ENCODE data around the gene CHST12.
A peak's percentile ranks its signal among the peaks of the same experiment; 100 is the strongest.
"Not testable (repeated sequence)": the region's sequence is repeated elsewhere in the genome, so short reads cannot be mapped to it uniquely, and the experiment has no call there.

CHST12 gene

DNA sequence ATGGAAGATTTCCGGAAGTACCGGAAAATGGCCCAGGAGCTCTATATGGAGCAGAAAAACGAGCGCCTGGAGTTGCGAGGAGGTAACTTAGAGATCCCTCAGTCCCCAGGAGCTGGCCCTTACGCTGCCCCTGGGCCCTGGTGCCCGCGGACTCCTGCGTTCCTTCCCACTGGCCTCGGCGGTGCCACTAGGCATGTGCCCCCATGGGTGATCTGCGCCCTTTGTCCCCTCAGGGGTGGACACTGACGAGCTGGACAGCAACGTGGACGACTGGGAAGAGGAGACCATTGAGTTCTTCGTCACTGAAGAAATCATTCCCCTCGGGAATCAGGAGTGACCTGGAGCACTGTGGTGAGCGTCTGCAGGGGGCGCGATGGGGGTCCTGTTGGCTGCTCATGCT is 24.2 kb upstream of the CHST12 start:
- DNase-seq = no peak

DNA sequence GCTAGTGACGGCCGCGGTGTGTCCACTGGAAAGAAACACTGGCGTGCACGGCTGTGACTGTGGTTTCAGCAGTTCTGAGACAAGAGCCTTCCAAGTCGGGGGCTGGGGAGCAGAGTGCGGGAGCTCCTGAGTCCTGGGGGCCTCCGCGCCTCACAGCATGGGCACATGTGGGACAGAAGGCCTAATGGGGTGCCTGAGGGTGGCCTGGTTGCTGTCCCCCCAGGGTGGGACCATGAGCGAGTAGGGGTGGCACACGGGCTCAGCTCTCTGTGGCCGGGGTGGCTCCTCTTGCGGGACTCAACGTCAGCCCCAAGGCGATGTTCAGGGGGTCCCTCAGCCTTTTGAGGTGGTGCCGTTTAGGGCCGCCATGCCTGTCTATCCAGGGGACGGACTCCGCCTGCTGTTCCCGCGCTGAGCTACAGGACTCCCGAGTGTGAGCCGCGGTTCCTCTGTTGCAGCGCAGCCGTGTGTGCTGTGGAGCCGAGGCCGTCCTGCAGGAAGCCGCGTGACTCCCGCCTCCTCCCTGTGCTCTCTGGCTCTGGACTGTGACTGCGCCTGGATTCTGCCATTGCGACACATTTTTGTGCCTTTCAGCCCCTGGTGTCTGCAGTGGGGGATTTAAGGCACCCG is 23.5 kb upstream of the CHST12 start:
- no peak for DNase-seq

DNA sequence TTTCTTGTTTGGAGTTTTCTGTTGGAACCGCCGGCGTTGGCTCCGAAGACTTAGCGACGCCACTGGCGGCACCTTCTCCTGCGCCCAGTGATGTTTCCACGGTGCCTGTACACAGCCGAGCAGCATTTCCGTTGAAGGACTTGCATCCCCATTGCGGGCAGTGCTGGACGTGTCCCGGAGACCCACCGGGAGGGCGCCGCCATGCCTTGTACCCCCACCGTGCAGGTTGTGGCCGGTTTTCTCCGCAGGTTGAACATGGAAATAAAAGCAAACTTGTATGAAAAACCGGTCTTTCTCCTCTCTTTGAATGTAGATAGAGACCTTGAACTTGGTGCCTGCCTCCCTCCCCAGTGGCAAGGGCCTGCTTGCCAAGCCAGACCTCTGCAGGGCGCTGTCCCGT is 22.9 kb upstream of the CHST12 start:
- no peak for DNase-seq

DNA sequence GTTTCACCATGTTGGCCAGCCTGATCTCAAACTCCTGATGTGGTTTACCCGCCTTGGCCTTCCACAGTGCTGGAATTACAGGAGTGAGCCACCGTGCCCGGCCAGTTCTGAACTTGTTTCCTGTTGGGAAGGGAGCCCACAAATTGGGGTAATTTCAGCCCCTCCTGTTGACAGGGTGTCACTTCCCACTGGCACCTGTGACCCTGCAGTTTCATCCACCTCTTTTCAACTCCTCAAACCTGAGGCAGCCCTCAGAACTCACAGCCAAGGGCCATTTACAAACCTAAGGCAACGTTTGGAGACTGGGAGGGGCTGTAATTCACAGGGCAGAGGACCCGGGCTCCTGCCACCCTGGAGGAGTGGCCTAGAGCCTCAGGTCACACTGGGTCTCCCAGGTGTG is 22.2 kb upstream of the CHST12 start:
- no peak for DNase-seq

DNA sequence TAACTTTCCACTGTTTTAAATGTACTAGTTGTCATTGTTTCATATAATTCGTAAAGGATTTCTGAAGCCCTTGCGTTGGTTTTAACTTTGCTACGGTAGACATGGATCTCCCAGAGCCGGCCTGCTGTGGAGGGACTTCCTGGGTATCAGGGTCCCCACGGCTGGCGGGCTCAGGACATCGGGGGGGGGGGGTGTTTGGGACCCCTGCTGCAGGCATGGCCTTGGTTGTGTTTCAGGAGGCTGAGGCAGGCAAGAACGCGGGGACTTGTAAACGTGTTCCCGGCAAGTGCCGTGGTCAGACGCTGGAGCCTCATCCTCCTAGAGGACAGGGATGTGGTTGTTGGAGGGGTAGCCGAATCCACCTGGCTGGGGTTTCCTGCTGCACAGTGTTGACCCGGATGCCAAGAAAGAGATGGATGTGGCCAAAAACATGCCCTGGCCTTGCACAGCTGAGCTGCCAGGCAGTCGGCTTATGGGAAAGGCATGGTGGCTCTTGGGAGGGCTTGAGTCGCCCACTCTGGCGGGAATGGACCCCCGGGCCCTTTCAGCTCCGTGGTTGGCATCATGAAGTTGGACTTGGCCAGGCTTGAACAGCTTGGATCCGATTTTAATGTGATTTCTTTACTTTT is 21.4 kb upstream of the CHST12 start:
- DNase-seq = no peak

DNA sequence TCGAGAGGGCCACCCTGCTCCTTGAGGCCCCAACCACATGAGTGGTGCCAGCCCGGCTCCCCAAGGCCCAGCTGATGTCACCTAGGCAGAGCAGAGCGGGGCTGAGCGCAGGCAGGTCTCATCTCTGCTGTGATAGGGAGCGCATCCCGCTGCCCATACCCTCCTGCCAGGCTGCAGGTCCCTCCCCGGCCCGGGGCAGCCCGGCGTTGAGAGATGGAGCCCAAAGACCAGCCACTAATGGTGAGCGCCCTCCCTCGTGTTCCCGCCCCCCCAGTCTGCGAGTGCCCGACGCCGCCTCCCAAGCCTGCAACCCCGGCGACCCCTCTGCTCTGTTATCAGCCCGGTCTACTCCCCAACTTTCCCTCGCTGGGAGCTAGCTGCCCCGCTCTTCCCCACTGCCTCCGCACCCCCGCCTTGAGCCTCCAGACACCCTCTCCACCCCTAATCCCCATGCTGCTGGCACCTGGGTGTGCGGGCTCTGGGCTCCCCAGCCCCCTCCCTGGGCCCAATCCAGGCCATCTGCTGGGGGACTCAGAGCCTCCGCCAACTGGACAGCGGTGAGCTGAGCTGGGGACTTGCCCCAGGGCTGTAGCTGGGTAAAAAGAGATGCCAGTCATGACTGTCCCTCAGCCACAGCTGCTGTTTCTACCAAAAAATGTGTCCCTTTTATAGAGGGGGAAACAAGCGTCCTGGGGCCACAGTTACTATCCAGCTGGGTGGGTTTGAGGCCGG is 19.7 kb upstream of the CHST12 start:
- DNase-seq = no peak

DNA sequence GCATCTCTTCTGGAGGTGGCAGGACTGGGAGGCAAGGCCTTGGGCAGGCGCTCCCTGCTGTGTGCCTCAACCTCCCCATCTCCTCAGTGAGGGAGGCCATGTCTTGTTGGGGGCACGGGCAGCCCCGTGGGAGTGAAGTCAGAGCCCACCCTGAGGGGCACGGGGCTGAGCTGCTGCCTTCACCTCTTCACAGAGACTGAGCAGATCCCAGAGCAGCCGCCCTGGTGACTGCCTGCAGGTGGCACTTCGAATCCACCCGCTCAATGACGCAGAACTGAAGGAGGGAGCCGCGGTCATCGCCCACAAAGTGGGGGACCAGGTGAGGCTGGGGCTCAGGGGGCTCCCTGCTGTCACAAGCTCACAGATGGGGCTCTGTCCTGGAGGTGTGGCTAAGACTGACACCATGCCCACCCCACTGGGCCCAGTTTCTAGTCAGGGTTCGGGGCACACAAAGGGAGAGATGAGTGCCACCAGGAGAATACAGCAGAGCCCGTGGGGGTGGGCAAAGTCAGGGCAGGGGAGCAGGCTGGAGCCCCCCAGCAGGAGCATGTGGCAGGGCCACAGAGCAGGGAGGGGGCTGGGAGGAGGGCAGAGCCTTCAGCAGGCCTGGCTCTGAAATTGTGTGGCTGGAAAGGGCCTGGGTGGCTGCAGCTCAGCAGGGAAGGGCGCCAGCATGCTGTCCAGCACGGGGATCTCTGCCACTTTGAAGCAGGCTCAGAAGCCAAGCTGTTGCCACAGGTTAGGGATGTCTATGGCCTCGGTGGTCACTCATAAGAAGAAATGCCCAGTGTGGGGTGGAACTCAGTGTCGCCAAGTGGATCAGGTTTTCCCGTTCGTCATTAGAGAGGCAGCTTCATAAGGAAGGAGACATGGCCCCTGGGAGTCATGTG is 18.8 kb upstream of the CHST12 start:
- peak; percentile 21 for DNase-seq

DNA sequence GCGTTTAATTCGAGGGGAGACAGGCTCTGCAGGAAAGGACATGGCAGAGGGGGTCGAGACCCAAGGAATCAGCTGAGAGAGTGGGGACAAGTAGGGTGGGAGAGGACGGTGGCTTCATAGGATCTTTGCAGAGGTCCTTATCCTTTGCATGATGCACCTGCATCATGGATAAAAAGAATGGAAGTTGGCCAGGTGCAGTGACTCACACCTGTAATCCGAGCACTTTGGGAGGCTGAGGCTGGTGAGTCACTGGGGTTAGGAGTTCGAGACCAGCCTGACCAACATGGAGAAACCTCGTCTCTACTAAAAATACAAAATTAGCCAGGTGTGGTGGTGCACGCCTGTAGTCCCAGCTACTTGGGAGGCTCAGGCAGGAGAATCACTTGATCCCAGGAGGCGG is 17.3 kb upstream of the CHST12 start:
- DNase-seq = not testable (repeated sequence)

DNA sequence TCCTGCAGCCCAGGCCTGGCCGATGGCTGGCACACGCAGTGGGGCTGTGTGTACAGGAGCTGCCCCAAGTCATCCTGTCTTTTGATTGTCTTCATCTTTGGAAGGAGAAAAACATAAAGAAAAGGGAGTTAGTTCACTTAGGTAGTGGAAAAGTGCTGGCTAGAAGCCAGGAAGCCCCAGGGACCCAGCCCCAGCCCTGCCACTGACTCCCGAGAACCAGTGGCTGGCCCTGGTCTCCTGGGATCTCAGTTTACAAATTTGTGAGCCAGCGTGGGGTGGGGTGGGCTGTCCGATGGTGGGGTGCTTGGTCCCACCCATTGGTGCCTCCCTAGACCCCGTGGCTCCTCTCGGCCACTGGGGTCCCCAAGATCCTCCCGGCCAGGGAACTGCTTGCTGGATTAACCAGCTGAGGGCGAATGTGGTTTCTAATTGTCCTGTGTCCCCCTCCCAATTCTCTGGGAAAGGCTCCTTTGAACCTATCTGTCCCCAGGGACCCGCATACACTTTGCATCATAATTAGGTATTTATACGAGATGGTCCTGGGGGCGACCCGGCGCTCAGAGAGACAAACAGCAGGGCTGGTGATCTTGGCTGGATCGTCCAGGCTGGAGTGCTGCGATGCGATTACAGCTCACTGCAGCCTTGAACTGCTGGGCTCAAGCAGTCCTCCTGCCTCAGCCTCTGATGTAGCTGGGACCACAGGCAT is 16.3 kb upstream of the CHST12 start:
- no peak for DNase-seq

DNA sequence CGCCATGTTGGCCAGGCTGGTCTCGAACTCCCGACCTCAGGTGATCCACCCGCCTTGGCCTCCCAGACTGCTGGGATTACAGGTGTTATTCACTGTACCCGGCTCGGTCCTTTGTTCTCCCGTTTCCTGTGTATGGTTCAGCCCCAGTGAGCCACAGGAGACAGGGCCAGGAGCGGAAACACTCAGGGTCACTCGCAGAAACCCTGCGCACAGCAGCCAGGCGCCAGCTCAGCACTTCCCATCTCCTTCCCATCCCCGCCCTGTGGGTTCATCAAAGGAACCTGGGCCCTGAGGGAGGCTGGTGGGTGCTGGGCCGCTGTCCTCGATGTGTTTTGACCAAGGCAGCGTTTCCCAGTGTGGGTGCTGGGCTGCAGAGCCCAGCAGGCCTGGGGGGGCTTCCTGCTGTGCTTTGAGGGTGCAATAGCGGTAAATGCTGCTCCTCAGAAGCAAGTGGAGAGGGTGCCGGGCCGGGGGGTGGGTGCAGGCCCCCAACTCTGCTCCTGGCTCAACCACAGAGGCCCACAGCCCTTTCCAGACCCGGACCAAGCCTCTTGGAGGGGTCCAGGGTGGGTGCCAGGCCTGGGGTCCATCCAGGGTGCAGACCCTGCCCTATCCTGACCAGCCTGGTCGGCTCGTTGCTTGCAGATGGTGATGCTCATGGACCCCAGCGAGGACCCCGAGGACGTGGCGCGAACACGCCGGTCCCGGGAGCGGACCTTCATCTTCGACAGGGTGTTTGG is 15.3 kb upstream of the CHST12 start:
- DNase-seq = no peak

DNA sequence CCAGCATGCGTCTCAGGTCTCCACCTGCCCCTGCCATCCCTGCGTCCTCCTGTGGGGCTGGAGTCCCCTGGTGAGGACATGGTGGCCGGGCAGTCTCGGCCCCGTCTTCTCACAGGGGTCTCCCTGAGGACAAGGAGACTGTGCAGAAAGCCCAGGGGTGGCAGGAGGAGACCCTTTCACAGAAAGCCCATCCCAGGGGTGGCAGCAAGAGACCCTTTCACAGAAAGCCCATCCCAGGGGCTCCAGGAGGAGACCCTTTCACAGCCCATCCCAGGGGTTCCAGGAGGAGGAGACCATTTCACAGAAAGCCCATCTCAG is 14.8 kb upstream of the CHST12 start:
- no peak for DNase-seq

DNA sequence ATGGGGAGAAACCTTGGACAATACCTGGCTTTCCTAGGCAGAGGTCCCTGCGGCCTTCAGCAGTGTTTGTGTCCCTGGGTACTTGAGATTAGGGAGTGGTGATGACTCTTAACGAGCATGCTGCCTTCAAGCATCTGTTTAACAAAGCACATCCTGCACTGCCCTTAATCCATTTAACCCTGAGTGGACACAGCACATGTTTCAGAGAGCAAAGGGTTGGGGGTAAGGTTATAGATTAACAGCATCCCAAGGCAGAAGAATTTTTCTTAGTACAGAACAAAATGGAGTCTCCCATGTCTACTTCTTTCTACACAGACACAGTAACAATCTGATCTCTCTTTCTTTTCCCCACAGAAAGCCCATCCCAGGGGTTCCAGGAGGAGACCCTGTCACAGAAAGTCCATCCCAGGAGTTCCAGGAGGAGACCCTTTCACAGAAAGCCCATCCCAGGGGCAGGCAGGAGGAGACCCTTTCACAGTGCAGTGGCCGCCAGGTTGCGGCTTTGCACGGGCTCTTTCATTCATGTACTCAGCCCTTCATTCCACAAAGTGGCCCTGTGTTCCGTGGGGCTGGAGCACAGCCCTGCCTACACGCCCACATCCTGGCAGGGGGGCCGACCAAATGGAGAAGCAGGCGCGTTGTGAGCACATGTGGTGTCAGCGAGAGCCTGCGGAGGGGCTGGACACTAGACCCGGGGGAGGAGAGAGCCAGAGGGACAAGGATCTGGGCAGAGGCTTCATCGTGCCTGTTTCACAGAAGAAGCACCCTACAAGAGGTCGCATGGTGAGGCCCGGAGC is 13.2 kb upstream of the CHST12 start:
- DNase-seq = not testable (repeated sequence)

DNA sequence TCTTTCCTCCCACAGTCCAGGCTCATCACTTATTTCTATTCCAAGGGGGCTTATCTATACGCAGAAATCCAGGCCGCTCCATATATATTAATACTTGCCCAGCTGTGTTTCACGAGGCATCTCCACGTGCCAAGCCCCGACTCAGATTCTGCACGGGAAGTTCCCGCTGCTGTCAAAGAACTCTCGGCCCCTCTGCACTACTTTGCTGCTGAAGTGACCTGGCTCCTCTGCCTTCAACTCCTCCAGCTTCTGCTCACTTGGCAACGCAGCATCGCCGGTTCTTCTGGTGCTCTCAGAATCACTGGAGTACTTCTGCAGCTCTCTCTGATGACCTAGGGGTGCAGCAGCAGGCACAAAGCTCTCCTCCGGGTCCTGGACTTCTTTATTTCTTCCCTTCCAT is 9.7 kb upstream of the CHST12 start:
- DNase-seq = no peak

DNA sequence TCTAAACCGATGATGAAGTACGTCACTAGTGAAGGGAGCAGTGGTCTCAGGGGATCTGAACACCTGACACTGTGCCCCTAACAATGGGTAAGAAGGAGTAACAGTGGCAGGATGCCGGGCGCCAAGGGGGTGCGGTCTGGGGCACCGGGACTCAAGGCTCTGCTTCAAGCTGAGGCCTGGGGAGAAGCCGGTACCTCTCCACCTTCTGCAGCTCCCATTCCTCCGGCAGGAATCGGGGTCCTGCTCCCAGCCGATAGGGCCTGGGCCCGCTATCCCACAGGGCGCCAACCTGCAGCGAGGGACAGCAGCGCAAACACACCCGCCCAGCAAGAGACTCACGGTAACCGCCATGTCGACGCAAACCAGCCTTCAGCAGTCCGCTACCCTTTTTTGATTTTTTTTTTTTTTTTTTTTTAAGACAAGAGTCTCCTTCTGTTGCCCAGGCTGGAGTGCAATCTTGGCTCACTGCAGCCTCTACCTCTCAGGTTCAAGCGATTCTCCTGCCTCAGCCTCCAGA is 8.8 kb upstream of the CHST12 start:
- DNase-seq = no peak

DNA sequence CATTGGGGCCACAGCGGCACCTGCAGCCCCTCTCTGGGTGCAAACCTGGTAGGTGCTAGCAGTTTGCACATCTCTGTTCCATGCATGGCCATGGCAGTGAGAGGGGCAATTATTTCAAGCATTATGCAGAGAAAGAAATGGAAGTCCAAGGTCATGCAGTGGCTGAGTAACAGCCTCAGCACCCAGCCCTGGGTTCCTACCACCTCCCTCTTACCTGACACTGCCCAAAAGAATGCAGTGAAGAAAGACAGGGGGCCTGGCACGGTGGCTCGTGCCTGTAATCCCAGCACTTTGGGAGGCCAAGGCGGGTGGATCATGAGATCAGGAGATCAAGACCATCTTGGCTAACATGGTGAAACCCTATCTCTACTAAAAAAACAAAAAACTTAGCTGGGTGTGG is 4.9 kb upstream of the CHST12 start:
- DNase-seq = no peak

DNA sequence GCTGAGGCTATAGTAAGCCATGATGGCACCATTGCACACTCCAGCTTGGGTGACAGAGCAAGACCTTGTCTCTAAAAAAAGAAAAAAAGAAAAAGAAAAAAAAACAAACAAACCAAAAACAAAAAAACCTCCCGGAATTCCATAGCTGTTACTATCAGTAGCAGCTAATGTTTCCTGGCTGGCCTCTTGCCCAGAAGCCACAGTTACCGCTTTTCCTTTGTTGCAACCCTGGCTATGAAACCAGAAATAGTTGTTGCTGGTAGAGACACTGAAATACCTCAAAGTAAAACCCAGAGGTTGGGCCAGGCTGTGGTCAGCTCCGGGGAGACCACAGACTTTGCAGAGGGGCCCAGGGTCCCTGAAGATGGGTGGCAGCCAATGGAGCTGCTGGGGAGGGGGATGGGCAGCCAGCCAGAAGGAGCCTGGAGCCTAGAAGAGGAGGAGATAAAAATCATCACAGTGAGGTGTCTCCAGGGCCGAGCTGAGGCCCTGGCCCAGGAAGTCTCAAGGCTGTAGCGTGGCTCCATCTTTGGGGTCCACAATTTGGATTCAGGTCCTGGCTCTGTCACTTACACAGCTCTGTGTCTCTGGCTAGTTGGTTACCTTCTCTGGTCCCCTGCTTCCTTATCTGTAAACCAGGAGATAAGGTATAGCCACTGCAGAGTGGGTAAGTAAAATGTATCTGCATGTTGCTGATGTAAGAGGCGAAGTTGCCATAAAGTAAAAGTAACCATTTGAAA is 3.4 kb upstream of the CHST12 start:
- DNase-seq = no peak

DNA sequence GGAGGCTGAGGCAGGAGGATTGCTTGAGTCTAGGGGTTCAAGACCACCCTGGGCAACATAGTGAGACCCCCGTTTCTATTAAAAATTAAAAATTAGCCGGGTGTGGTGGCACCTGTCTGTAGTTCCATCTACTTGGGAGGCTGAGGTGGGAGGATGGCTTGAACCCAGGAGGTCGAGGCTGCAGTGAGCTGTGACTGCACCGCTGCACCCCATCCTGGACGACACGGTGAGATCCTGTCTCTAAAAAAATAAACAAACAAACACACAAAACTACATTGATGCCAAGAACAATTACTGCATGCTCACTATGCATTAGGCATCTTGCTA is 761 bp upstream of the CHST12 start:
- DNase-seq = no peak

DNA sequence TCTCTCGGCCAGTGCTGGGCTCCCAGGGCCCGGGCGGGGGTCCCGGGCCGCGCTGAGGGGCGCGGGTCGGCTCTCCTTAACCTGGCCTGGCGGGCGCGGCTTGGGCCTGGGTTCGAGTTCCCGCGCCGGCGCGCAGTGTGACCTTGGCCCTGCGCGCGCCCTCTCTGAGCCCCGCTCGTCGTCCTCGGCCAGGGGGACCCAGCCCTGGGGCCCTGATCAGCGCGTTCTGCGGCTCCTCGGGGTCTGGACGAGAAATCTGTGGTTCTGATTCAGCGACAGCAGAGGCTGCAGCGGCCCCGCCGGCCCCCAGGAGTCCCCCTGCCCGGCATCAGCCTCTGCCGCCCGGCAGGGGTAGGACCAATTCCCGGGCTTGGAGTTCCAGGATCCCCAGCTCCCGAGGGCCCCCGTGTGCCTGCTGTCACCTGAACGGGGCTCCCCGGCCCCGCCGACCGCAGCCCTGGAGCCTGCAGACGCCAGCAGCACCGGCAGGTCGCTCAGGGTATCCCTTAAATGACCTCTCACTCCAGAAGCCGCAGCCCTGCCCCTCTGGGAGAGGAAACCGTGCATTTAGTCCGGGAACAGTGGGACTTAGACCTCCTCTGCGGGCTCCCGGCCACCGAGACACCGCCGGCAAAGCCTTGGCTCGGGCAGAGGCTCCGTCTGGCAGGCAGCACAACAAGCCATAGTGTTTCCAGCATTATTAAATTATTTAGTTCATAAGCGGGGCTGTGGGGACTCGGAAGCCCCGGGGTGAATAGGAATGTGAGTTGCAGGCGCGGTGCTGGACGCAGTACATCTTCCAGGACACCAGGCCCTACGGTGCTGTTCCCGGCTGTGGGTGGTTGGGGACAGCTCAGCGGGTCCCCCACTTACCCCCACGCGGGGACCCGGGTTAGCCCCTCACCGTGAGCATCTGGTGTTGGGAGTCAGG is 572 bp downstream of the CHST12 start:
- peak; percentile 40 for DNase-seq

DNA sequence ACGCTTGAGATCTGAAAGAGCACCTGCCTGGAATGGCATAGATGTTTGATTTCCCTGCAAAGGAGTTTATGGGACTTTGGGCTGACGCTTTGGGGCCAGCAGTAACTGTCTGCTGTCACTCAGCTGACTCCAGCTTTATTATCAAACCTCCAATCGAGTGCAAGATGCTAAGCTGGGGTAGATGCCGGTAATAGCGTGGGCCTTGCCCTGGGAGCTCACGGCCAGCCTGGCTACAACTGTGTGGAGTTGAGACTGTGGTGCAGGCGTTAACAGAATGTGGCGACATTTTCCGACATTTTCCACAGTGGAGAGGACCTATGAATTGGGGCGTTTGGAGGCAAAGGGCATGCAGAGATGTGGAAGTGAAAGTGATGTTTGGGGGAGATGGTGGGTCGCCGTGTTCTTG is 1.3 kb downstream of the CHST12 start:
- DNase-seq = no peak

Data from CD4-positive, alpha-beta T cell treated with Interleukin-6 for 4 hours (primary cell).